Mucosa of descending colon (tissue), 3 donors: ENCODE data around the gene LRBA. TPM values are rescaled to one million over a fixed set of nuclear protein-coding genes. Genes with fewer than 3 reads are reported as not detected.

ENCODE experiments used
- ATAC-seq: fragments of 200-7000 bp; cut with Tn5 transposase; one replicate; pipeline ENCODE4 v1.9.1; 2020; ENCODE audit warnings: mild to moderate bottlenecking, moderate library complexity
- DNase-seq, 3 donors: peaks; one replicate each; pipeline ENCODE4 v3.0.0-alpha.2; 2020
- H3K36me3 ChIP-seq: fragments of 200-600 bp; one replicate; pipeline ENCODE4 v1.8.0; 2021; ENCODE audit warnings: low read depth, mild to moderate bottlenecking
- H3K4me1 ChIP-seq: fragments of 200-600 bp; one replicate; pipeline ENCODE4 v1.8.0; 2021; ENCODE audit warnings: low read depth, mild to moderate bottlenecking
- H3K4me3 ChIP-seq: fragments of 200-600 bp; one replicate; pipeline ENCODE4 v1.8.0; 2021; ENCODE audit warnings: mild to moderate bottlenecking
- H3K9me3 ChIP-seq: fragments of 200-600 bp; one replicate; pipeline ENCODE4 v1.8.0; 2021; ENCODE audit warnings: mild to moderate bottlenecking
- intact Hi-C, 2 donors: fragments of 100-400 bp; cut with DNase I in 1 of 2; cut with micrococcal nuclease in 1 of 2; formaldehyde crosslinking; loops; one replicate each; pipeline versions ENCODE4 v1.11.0 to v1.11.1; 2022; cut with DNase I, micrococcal nuclease
- total RNA-seq, 3 donors: library from RNA; stranded (reverse); fragmentation: NEBNext Ultra II Directional in 2 of 3; extraction: Animal tissue kit (Norgen Biotek cat#: 25700) in 2 of 3; gene quantifications; one replicate each; pipeline versions ENCODE4 v1.2.1 to v1.2.4, GENCODE V29; 2021 to 2023
- TF ChIP-seq, protein P1 (sequence below): fragments of 200-600 bp; IDR thresholded peaks from one replicate; pipeline ENCODE4 v1.8.0; 2022; ENCODE audit warnings: antibody characterized with exemption, mild to moderate bottlenecking
- donor health status: DM: no; HTN: no; CAD: no; lungs with moderate emphysema.
- donor health status: DM: no; HTN: no; CAD: no.
- donor health status: DM: no; HTN: yes; CAD: no.

Gene LRBA
- total RNA-seq, 3 donors from 2014 or later = 69.8 to 98.4 (median 76.2) TPM

DNA sequence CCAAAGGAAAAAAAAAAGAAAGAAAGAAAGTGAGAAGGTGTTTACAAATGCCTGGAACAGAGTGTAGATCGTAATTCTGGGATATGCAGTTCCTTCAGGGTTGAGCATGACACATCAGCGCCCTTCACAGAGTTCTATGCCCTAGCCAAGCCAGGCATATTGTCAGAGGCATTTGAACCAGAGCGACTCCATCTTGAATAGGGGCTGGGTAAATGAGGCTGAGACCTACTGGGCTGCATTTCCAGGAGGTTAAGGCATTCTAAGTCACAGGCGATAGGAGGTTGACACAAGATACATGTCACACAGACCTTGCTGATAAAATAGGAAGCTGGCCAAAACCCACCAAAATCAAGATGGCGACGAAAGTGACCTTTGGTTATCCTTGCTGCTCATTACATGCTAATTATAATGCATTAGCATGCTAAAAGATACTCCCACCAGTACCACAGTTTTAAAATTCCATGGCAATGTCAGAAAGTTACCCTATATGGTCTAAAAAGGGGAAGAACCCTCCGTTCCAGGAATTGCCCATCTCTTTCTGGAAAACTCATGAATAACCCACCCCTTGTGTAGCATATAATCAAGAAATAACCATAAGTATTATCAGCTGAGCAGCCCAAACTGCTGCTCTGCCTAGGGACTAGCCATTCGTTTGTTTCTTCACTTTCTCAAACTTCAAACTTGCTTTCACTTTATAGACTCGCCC lies 23.5 kb upstream of the LRBA start:
- no peak overlapping the region for H3K4me3 ChIP-seq
- TF ChIP-seq, protein P1, sequence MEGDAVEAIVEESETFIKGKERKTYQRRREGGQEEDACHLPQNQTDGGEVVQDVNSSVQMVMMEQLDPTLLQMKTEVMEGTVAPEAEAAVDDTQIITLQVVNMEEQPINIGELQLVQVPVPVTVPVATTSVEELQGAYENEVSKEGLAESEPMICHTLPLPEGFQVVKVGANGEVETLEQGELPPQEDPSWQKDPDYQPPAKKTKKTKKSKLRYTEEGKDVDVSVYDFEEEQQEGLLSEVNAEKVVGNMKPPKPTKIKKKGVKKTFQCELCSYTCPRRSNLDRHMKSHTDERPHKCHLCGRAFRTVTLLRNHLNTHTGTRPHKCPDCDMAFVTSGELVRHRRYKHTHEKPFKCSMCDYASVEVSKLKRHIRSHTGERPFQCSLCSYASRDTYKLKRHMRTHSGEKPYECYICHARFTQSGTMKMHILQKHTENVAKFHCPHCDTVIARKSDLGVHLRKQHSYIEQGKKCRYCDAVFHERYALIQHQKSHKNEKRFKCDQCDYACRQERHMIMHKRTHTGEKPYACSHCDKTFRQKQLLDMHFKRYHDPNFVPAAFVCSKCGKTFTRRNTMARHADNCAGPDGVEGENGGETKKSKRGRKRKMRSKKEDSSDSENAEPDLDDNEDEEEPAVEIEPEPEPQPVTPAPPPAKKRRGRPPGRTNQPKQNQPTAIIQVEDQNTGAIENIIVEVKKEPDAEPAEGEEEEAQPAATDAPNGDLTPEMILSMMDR = no peak
- H3K9me3 ChIP-seq = no peaks in the 10 kb centered on the region
- ATAC-seq (no peak), DNase-seq (no peak)
- H3K4me1 ChIP-seq = peaks cover 6% of the 10 kb centered on the region
- intact Hi-C loops = no loop called here
- H3K36me3 ChIP-seq = no peaks in the 10 kb centered on the region

DNA sequence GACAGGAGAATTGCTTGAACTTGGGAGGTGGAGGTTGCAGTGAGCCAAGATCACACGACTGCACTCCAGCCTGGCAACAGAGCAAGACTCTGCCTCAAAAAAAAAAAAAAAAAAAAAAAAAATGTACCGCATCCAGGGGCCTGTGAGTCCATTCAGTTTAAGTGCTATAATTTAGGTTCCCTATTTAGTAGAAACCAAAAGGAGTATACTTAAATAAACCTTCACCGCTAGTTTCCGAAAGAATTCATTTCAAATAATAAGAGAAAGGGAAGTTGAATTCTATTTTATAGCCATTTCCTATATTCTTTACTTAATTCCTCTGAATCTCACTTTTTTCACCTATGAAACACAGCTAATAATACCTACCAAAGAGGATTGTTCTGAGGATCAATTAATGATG lies 20.8 kb upstream of the LRBA start:
- TF ChIP-seq, protein P1 = no peak
- H3K9me3 ChIP-seq = no peaks in the 10 kb centered on the region
- intact Hi-C loops = no loop called here
- no peaks in the 10 kb centered on the region for H3K36me3 ChIP-seq
- DNase-seq = no peak
- H3K4me3 ChIP-seq = no peak overlapping the region
- H3K4me1 ChIP-seq = peaks cover 6% of the 10 kb centered on the region
- ATAC-seq = peak; percentile 5

DNA sequence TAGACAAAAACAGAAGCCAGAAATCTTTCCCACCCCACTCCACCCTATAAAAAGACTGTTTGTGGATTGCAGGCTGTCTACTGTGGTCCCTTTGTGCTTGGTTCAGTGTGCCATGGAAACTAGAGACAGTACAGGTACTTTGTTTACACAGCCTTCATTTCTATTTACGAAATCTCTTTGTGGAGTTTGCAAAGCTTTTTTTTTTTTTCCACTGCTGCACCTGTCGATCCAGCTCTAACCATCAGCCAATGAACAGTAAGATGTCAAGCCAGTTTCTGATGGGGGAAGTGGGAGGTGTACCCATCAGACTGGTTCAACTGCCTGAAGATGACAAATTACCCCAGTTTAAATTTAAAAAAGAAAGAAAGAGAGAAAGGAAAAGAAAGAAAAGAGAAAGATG lies 20.2 kb upstream of the LRBA start:
- ATAC-seq (peak; percentile 95), DNase-seq (peak in 1 of 3 donors; percentile 37)
- Histone ChIP-seq H3K4me3 (no peak overlapping the region), H3K36me3 (no peaks in the 10 kb centered on the region), H3K4me1 (peaks cover 6% of the 10 kb centered on the region), H3K9me3 (no peaks in the 10 kb centered on the region)
- intact Hi-C loops = no loop called here
- TF ChIP-seq, protein P1 = no peak

DNA sequence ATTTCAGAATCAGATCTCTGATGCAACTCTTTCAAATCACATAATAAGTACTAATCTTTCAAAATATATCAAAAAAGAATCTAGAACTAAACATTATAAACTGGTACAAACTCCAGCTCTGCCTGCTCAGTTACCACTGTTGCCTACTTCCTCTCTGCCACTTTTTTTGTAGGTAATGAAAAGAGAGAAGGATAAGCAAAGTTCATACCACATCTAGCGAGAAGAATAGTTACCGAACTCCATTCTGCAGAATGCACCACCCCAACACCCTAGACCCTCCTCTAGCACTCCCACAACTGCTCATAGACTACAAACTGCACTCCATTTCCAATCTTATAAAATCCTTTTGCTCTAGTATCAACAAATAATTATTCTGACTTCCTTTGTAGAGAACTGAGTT lies 19.7 kb upstream of the LRBA start:
- Histone ChIP-seq H3K4me1 (peaks cover 6% of the 10 kb centered on the region), H3K4me3 (no peak overlapping the region), H3K9me3 (no peaks in the 10 kb centered on the region), H3K36me3 (no peaks in the 10 kb centered on the region)
- TF ChIP-seq, protein P1 = no peak
- DNase-seq = no peak
- intact Hi-C loops = no loop called here
- ATAC-seq = peak; percentile 55

DNA sequence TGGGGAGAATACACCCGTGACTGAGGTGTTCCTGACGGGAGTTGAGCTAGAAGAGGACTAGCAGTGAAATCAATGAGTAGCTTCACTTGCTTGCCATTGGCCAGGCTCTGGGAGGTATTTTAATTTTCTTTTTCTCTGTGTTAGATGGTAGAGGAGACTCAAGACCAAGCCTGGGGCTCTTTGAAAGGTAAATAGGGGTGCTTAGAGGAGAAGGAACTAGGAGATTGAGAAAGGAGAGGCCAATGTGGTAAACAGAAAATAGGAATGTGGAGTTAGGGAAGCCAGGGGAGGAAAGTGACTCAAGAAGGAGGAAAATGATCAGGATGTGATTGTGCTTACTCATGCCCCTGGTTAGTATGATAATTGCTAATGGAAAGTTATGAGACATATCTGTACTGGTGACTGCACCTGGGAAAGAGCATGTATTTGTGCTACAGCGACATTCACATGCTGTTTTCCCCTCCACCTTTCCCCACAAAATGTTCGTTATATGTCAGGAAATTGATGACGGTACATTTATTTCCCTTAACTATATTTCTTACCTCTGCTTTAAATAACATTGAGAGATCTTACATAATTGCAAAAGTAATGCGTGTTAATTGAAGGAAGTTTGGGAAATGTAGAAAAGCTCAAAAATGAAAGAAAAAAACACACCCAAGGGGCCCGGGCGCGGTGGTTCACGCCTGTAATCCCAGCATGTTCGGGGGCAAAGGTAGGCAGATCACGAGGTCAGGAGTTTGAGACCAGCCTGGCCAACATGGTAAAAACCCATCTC lies 16.9 kb upstream of the LRBA start:
- no peak for ATAC-seq

More for the DNA sequence above, 16.9 kb upstream of the LRBA start:
- Histone ChIP-seq H3K9me3 (no peaks in the 10 kb centered on the region), H3K4me3 (no peak overlapping the region), H3K36me3 (no peaks in the 10 kb centered on the region), H3K4me1 (peaks cover 6% of the 10 kb centered on the region)
- intact Hi-C loops = no loop called here
- DNase-seq = no peak
- TF ChIP-seq, protein P1 = no peak
